HG02973 (cell line): ENCODE measurements around the gene IL17RC.

Experiments used
- ATAC-seq: cut with Tn5 transposase; IDR thresholded peaks from one replicate; pipeline ENCODE4 v1.9.1; 2021; ENCODE audit warnings: moderate library complexity; ENCODE audit not compliant: unreplicated experiment

Gene IL17RC

DNA sequence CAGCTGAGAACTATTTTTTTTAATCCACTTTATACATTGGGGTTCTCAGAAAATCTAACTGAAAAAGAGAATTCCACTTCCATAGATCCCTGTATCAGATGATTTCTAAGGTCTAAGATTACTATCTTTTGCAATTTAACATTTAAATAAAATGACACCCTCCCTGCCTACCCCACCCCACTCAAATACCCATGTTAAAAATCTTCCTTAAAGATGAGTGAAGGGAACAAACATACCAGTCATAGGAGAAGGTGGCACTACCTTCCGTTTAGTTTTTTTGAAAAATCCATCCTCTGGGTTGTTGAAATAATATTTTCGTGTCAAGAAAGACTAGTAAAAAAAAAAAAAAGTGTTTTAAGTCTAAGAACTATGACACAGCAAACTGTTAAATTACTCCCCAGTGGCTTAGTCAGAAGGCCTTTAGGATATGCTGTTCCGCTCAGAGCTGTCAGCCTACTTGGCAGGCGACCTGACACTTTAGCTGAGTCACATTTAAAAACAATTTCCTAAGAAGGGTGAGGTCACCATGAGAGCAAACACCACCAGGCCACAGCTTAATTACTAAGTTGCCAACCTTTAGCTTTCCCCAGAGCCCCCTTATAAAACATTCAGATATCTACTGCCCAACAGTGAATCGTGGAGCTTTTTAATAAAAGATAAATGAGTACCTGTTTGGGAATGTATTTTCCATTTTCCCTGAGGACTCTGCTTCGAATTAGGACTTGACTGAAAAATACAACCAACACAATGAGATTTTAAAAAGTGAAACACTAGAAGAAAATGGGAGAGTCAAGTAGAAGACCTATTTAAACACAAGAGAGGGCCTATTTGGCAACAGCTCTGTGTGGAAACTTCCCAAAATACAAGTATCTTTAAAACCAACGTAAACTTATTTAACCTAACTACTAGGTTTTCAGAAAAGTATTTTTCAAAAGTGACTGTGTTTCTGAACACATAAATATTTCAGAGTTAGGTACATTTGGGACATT, 60.1 kb downstream of the IL17RC start:
- ATAC-seq = no peak

DNA sequence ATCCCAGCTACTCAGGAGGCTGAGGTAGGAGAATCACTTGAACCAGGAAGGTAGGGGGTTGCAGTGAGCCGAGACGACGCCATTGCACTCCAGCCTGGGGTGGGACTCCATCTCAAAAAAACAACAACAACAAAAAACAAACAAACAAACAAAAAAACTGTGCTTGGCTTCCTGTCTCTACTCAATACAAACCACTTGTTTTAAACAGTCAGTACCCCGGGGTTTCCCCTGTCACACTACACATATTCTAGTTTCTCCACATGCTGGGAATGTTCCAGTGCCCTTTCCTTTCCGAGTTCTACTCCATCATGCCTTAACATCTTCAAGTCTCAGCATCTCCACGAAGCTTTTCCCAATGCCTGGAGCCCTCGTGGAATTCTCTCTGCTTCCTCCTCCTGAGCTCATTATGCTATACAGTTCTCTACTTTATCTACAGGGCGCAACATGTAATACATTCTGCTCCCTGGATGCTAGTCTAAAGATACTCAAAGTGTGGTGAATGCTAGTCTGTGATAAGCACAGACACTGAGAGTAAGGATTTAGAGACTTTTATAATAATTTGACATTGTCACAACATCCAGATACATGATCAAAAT, 61.9 kb downstream of the IL17RC start:
- ATAC-seq = no peak

DNA sequence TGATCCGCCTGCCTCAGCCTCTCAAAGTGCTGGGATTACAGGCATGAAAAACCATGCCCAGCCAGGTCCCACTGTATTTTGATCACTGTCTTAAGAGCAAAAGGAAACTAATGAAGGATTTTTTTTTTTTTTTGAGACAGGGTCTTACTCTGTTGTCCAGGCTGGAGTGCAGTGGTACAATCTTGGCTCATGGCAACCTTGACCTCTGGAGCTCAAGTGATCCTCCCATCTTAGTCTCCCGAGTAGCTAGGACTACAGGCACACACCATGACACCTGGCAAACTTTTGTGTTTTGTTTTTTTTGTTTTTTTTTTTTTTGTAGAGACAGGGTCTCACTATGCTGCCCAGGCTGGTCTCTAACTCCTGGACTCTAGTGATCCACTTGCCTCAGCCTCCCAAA, 63.4 kb downstream of the IL17RC start:
- ATAC-seq = no peak
